ENCODE results near the gene HOXD3. TPM values are rescaled to one million over a fixed set of nuclear protein-coding genes. Genes with fewer than 3 reads are reported as not detected.
A peak's percentile ranks its signal among the peaks of the same experiment; 100 is the strongest.

The HOXD3 gene
- polyA plus RNA-seq, 4 donors: 13.8 to 31.0 (median 24.6) TPM

- peak in 1 of 4 donors; percentile 87 for DNase-seq (ENCODE audit: low read depth in 4 of 4, low spot score in 3 of 4)
These were observed 18.0 kb downstream of the HOXD3 start for GRCh38 chr2:176174824-176175708.

- no peak for DNase-seq (ENCODE audit: low read depth in 4 of 4, low spot score in 3 of 4)
These were observed 18.9 kb downstream of the HOXD3 start for GRCh38 chr2:176175709-176176607.

GRCh38 chr2:176177580-176178037, 20.5 kb downstream of the HOXD3 start:
- DNase-seq (ENCODE audit: low read depth in 4 of 4, low spot score in 3 of 4): no peak

- no peak for DNase-seq (ENCODE audit: low read depth in 4 of 4, low spot score in 3 of 4)
These were observed 21.1 kb downstream of the HOXD3 start for GRCh38 chr2:176178038-176178756.

GRCh38 chr2:176178757-176179295, 21.7 kb downstream of the HOXD3 start:
- no peak for DNase-seq (ENCODE audit: low read depth in 4 of 4, low spot score in 3 of 4)

- DNase-seq (ENCODE audit: low read depth in 4 of 4, low spot score in 3 of 4): no peak
These were observed 24.4 kb downstream of the HOXD3 start for GRCh38 chr2:176181551-176181950.

- DNase-seq (ENCODE audit: low read depth in 4 of 4, low spot score in 3 of 4): no peak
These were observed 25.6 kb downstream of the HOXD3 start for GRCh38 chr2:176182671-176183070.

- DNase-seq (ENCODE audit: low read depth in 4 of 4, low spot score in 3 of 4): no peak
These were observed 27.6 kb downstream of the HOXD3 start for GRCh38 chr2:176184749-176185148.

- no peak for DNase-seq (ENCODE audit: low read depth in 4 of 4, low spot score in 3 of 4)
These were observed 28.9 kb downstream of the HOXD3 start for GRCh38 chr2:176186024-176186423.

- DNase-seq (ENCODE audit: low read depth in 4 of 4, low spot score in 3 of 4): no peak
These were observed 30.2 kb downstream of the HOXD3 start for GRCh38 chr2:176187200-176187898.

- no peak for DNase-seq (ENCODE audit: low read depth in 4 of 4, low spot score in 3 of 4)
These were observed 31.0 kb downstream of the HOXD3 start, which contains the start of gene HOXD1 for GRCh38 chr2:176187899-176188773. Gene HOXD1 (plus strand): TSS chr2:176188668. CDS start chr2:176188802, 134 bp downstream.

GRCh38 chr2:176188774-176189680, 31.9 kb downstream of the HOXD3 start:
- no peak for DNase-seq (ENCODE audit: low read depth in 4 of 4, low spot score in 3 of 4)

GRCh38 chr2:176189681-176190641, 32.9 kb downstream of the HOXD3 start:
- DNase-seq (ENCODE audit: low read depth in 4 of 4, low spot score in 3 of 4): no peak

GRCh38 chr2:176192351-176192750, 35.2 kb downstream of the HOXD3 start:
- no peak for DNase-seq (ENCODE audit: low read depth in 4 of 4, low spot score in 3 of 4)

GRCh38 chr2:176193048-176193447, 35.9 kb downstream of the HOXD3 start:
- DNase-seq (ENCODE audit: low read depth in 4 of 4, low spot score in 3 of 4): no peak

- DNase-seq (ENCODE audit: low read depth in 4 of 4, low spot score in 3 of 4): no peak
These were observed 42.8 kb downstream of the HOXD3 start for GRCh38 chr2:176199902-176200301.

- no peak for DNase-seq (ENCODE audit: low read depth in 4 of 4, low spot score in 3 of 4)
These were observed 43.9 kb downstream of the HOXD3 start for GRCh38 chr2:176200971-176201370.

Measured in left renal pelvis (tissue), 4 donors.